H9 (cell line): ENCODE measurements around the gene ARMC9. TPM values are rescaled to one million over a fixed set of nuclear protein-coding genes. Genes with fewer than 3 reads are reported as not detected.
A peak's percentile ranks its signal among the peaks of the same experiment; 100 is the strongest.
"Not testable (repeated sequence)": the region's sequence is repeated elsewhere in the genome, so short reads cannot be mapped to it uniquely, and the experiment has no call there.

Source experiments
- DNase-seq: peaks from one replicate; pipeline ENCODE4 v3.0.0-alpha.2; 2017
- H2AFZ ChIP-seq: one replicate; pipeline ENCODE4 v1.6.1; 2013; ENCODE audit warnings: mild to moderate bottlenecking, low read length, control low read depth, moderate library complexity
- H2AK5ac ChIP-seq: 2 replicates; pipeline ENCODE4 v1.6.1; 2013; ENCODE audit warnings: low read length, control low read depth, mixed read lengths; ENCODE audit not compliant: insufficient read length
- H2BK120ac ChIP-seq: one replicate; pipeline ENCODE4 v1.6.1; 2013; ENCODE audit warnings: low read depth, mild to moderate bottlenecking, low read length, control low read depth, inconsistent platforms; ENCODE audit not compliant: poor library complexity, severe bottlenecking
- H2BK12ac ChIP-seq: 2 replicates; pipeline ENCODE4 v1.6.1; 2013; ENCODE audit warnings: low read length, control low read depth, mixed read lengths, low read depth; ENCODE audit not compliant: insufficient read length
- H2BK15ac ChIP-seq: 2 replicates; pipeline ENCODE4 v1.6.1; 2013; ENCODE audit warnings: low read depth, low read length, control low read depth
- H2BK20ac ChIP-seq: one replicate; pipeline ENCODE4 v1.6.1; 2013; ENCODE audit warnings: low read depth, mild to moderate bottlenecking, low read length, control low read depth, inconsistent platforms; ENCODE audit not compliant: poor library complexity, severe bottlenecking
- H2BK5ac ChIP-seq: 2 replicates; pipeline ENCODE4 v1.6.1; 2013; ENCODE audit warnings: low read length, control low read depth, mixed read lengths; ENCODE audit not compliant: insufficient read length
- H3K14ac ChIP-seq: 2 replicates; pipeline ENCODE4 v1.6.1; 2013; ENCODE audit warnings: low read length, control low read depth; ENCODE audit not compliant: insufficient read depth
- H3K18ac ChIP-seq: 2 replicates; pipeline ENCODE4 v1.6.1; 2013; ENCODE audit warnings: low read depth, mild to moderate bottlenecking, mixed read lengths, low read length, control low read depth; ENCODE audit not compliant: insufficient read length
- H3K23ac ChIP-seq: 2 replicates; pipeline ENCODE4 v1.6.1; 2013; ENCODE audit warnings: low read length, control low read depth, mixed read lengths, low read depth; ENCODE audit not compliant: insufficient read length
- H3K23me2 ChIP-seq: 2 replicates; pipeline ENCODE4 v1.6.1; 2013; ENCODE audit warnings: low read depth, mild to moderate bottlenecking, mixed read lengths, low read length, control low read depth; ENCODE audit not compliant: insufficient read length, poor library complexity, severe bottlenecking
- H3K27ac ChIP-seq: 2 replicates; pipeline ENCODE4 v1.5.1; 2013; ENCODE audit warnings: low read length, control low read depth, mixed read lengths, low read depth; ENCODE audit not compliant: insufficient read length
- H3K27me3 ChIP-seq: 2 replicates; pipeline ENCODE4 v1.6.1; 2013; ENCODE audit warnings: low read length, control low read depth, inconsistent platforms; ENCODE audit not compliant: insufficient read depth
- H3K4ac ChIP-seq: 2 replicates; pipeline ENCODE4 v1.6.1; 2013; ENCODE audit warnings: low read depth, mild to moderate bottlenecking, control low read depth, inconsistent platforms, low read length, moderate library complexity
- H3K4me1 ChIP-seq: 2 replicates; pipeline ENCODE4 v1.6.1; 2013; ENCODE audit warnings: low read length, control low read depth, inconsistent platforms; ENCODE audit not compliant: insufficient read depth
- H3K4me2 ChIP-seq: 2 replicates; pipeline ENCODE4 v1.6.1; 2013; ENCODE audit warnings: low read length, control low read depth, mixed read lengths; ENCODE audit not compliant: insufficient read length, insufficient read depth
- H3K56ac ChIP-seq: 2 replicates; pipeline ENCODE4 v1.6.1; 2013; ENCODE audit warnings: low read depth, mild to moderate bottlenecking, mixed read lengths, low read length, control low read depth; ENCODE audit not compliant: insufficient read length
- H3K79me1 ChIP-seq: 2 replicates; pipeline ENCODE4 v1.6.1; 2013; ENCODE audit warnings: low read depth, mild to moderate bottlenecking, moderate library complexity, low read length, control low read depth, inconsistent platforms; ENCODE audit not compliant: insufficient read depth, poor library complexity, severe bottlenecking
- H3K79me2 ChIP-seq: 2 replicates; pipeline ENCODE4 v1.6.1; 2013; ENCODE audit warnings: low read length, control low read depth, inconsistent platforms; ENCODE audit not compliant: insufficient read depth
- H3K9ac ChIP-seq: 2 replicates; pipeline ENCODE4 v1.6.1; 2013; ENCODE audit warnings: low read length, control low read depth, mixed read lengths; ENCODE audit not compliant: insufficient read length; ENCODE audit errors: extremely low read depth
- H3K9me3 ChIP-seq: one replicate; pipeline ENCODE4 v1.6.1; 2013; ENCODE audit warnings: low read depth, low read length, inconsistent platforms; ENCODE audit not compliant: control insufficient read depth
- H3T11ph ChIP-seq: one replicate; pipeline ENCODE4 v1.6.1; 2013; ENCODE audit warnings: mild to moderate bottlenecking, low read length, control low read depth, inconsistent platforms
- H4K20me1 ChIP-seq: one replicate; pipeline ENCODE4 v1.6.1; 2013; ENCODE audit not compliant: control insufficient read depth, insufficient read length, insufficient read depth
- H4K5ac ChIP-seq: 2 replicates; pipeline ENCODE4 v1.6.1; 2013; ENCODE audit warnings: low read depth, mild to moderate bottlenecking, mixed read lengths, low read length, control low read depth; ENCODE audit not compliant: insufficient read length
- H4K8ac ChIP-seq: replicated peaks from 2 replicates; pipeline ENCODE4 v1.6.1; 2013; ENCODE audit warnings: low read length, control low read depth, mixed read lengths, low read depth; ENCODE audit not compliant: insufficient read length
- H4K91ac ChIP-seq: 2 replicates; pipeline ENCODE4 v1.6.1; 2013; ENCODE audit warnings: low read depth, mild to moderate bottlenecking, moderate library complexity, mixed read lengths, low read length, control low read depth; ENCODE audit not compliant: insufficient read length
- H3K27ac Mint-ChIP-seq, 3 experiments: 2 replicates in 2 of 3; 3 replicates in 1 of 3; pipeline ENCODE4 v1.8.0; 2020 to 2021; ENCODE audit warnings: mixed read lengths in 3 of 3, mild to moderate bottlenecking in 1 of 3, moderate library complexity in 1 of 3
- H3K27me3 Mint-ChIP-seq: 2 replicates; pipeline ENCODE4 v1.8.0; 2021; ENCODE audit warnings: low read depth, mild to moderate bottlenecking, moderate library complexity, mixed read lengths
- H3K36me3 Mint-ChIP-seq, 3 experiments: 2 replicates in 2 of 3; 3 replicates in 1 of 3; pipeline ENCODE4 v1.8.0; 2020 to 2021; ENCODE audit warnings: low read depth in 3 of 3, mixed read lengths in 3 of 3; ENCODE audit not compliant: insufficient read depth in 1 of 3
- H3K4me1 Mint-ChIP-seq, 2 experiments: 2 replicates each; pipeline ENCODE4 v1.8.0; 2020; ENCODE audit warnings: mixed read lengths in 2 of 2
- H3K4me3 Mint-ChIP-seq, 2 experiments: 2 replicates in 1 of 2; 3 replicates in 1 of 2; pipeline ENCODE4 v1.8.0; 2020 to 2021; ENCODE audit warnings: mild to moderate bottlenecking in 2 of 2, mixed read lengths in 2 of 2, moderate library complexity in 1 of 2
- H3K9me3 Mint-ChIP-seq, 2 experiments: 2 replicates in 1 of 2; 3 replicates in 1 of 2; pipeline ENCODE4 v1.8.0; 2020; ENCODE audit warnings: mild to moderate bottlenecking in 2 of 2, mixed read lengths in 2 of 2, moderate library complexity in 1 of 2
- WGBS: extraction: QIAGEN DNeasy Blood & Tissue Kit; methylation state at CpG from one replicate; pipeline ENCODE4 v1.1.7; 2013; ENCODE audit warnings: missing lambda C conversion rate, low lambda C conversion rate, mixed read lengths; ENCODE audit not compliant: insufficient read length; ENCODE audit errors: extremely low coverage; 5-methylcytosine and 5-hydroxymethylcytosine counted together
- total RNA-seq: library from RNA; stranded (reverse); gene quantifications from 2 replicates; pipeline ENCODE4 v1.2.1, GENCODE V29; 2021

The ARMC9 gene
- total RNA-seq, 1 experiment from 2014 or later = 37.6 TPM

DNA sequence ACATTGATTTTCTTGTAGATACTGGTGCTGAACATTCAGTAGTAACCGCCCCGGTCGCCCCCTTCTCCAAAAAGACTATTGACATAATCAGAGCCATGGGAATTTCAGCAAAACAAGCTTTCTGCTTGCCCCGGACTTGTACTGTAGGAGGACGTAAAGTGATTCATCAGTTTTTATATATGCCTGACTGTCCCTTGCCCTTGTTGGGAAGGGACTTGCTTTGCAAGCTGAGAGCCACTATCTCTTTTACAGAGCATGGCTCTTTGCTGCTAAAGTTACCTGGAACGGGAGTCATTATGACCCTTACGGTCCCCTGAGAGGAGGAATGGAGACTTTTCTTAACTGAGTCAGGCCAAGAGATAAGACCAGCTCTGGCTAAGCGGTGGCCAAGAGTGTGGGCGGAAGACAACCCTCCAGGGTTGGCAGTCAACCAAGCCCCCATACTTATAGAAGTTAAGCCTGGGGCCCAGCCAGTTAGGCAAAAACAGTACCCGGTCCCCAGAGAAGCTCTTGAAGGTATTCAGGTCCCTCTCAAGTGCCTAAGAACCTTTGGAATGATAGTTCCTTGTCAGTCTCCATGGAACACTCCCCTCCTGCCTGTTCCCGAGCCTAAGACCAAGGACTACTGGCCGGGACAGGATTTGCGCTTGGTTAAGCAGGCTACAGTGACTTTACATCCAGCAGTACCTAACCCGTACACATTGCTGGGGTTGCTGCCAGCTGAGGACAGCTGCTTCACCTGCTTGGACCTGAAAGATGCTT, 205.2 kb downstream of the ARMC9 start:
- not testable (repeated sequence) for H2BK120ac ChIP-seq, H2BK15ac ChIP-seq, H3K9ac ChIP-seq, H3T11ph ChIP-seq, H3K27ac ChIP-seq, H3K14ac ChIP-seq, H3K4me2 ChIP-seq, H4K20me1 ChIP-seq, H4K8ac ChIP-seq, H2BK12ac ChIP-seq, H3K27me3 ChIP-seq, H3K9me3 ChIP-seq, H3K4me1 ChIP-seq, H2AFZ ChIP-seq, H3K9me3 Mint-ChIP-seq, H3K4me3 Mint-ChIP-seq, H4K91ac ChIP-seq, H3K36me3 Mint-ChIP-seq, H3K79me1 ChIP-seq, H3K23ac ChIP-seq, DNase-seq, H2BK5ac ChIP-seq, H3K27me3 Mint-ChIP-seq, H3K56ac ChIP-seq, H3K4ac ChIP-seq, H3K23me2 ChIP-seq, H3K79me2 ChIP-seq, H4K5ac ChIP-seq, H2BK20ac ChIP-seq, H2AK5ac ChIP-seq, H3K18ac ChIP-seq
- no CpG with 5 or more reads among the region's 14 CpGs for WGBS
- Mint-ChIP-seq H3K4me1 (peaks cover 52 to 58% of the 10 kb centered on the region in 2 experiments), H3K27ac (peak overlapping the region in 1 of 3 experiments; percentile 57; a peak in 2 of 7 replicates)
